ENCODE results near the gene CLEC17A.
"Not testable (repeated sequence)": the region's sequence is repeated elsewhere in the genome, so short reads cannot be mapped to it uniquely, and the experiment has no call there.

Gene CLEC17A

GRCh38 chr19:14559916-14560775, 22.7 kb upstream of the CLEC17A start:
- DNase-seq, result no peak

- no peak for DNase-seq
Observed at GRCh38 chr19:14560776-14561108, 22.1 kb upstream of the CLEC17A start.

GRCh38 chr19:14561249-14561648, 21.6 kb upstream of the CLEC17A start:
- no peak for DNase-seq

GRCh38 chr19:14561847-14562351, 21.0 kb upstream of the CLEC17A start:
- DNase-seq, result no peak

GRCh38 chr19:14562660-14563589, 20.0 kb upstream of the CLEC17A start:
- DNase-seq, result no peak

- DNase-seq, result no peak
Observed at GRCh38 chr19:14563590-14563926, 19.3 kb upstream of the CLEC17A start.

GRCh38 chr19:14563989-14564651, 18.8 kb upstream of the CLEC17A start:
- peak; percentile 26 to 71 (median 51) for DNase-seq

GRCh38 chr19:14564652-14565297, 18.1 kb upstream of the CLEC17A start:
- not testable (repeated sequence) for DNase-seq

GRCh38 chr19:14565298-14565679, 17.6 kb upstream of the CLEC17A start:
- no peak for DNase-seq

- DNase-seq, result no peak
Observed at GRCh38 chr19:14565765-14566711, 16.8 kb upstream of the CLEC17A start.

- DNase-seq, result no peak
Observed at GRCh38 chr19:14566712-14567077, 16.2 kb upstream of the CLEC17A start.

GRCh38 chr19:14567079-14567478, 15.8 kb upstream of the CLEC17A start:
- DNase-seq, result no peak

- DNase-seq, result no peak
Observed at GRCh38 chr19:14570864-14571527, 11.9 kb upstream of the CLEC17A start.

GRCh38 chr19:14571695-14572490, 11.0 kb upstream of the CLEC17A start, which contains the start of gene NDUFB7:
Gene NDUFB7 (minus strand): TSS chr19:14572066. CDS start chr19:14572000, 66 bp downstream.
- DNase-seq, result peak; percentile 96 to 97 (median 96)

GRCh38 chr19:14575428-14575980, 7.4 kb upstream of the CLEC17A start:
- DNase-seq, result no peak

- DNase-seq, result no peak
Observed at GRCh38 chr19:14576363-14576762, 6.5 kb upstream of the CLEC17A start.

GRCh38 chr19:14577264-14577663, 5.6 kb upstream of the CLEC17A start:
- DNase-seq, result no peak

- no peak for DNase-seq
Observed at GRCh38 chr19:14577885-14578427, 4.9 kb upstream of the CLEC17A start.

GRCh38 chr19:14580623-14581237, 2.2 kb upstream of the CLEC17A start:
- peak; percentile 57 to 62 (median 59) for DNase-seq

Data from suppressor macrophage treated with lipopolysaccharide for 1 hour (primary cell).